Fibroblast of skin of back (primary cell): ENCODE data around the gene TFF1. TPM values are rescaled to one million over a fixed set of nuclear protein-coding genes. Genes with fewer than 3 reads are reported as not detected.
"Not testable (repeated sequence)": the region's sequence is repeated elsewhere in the genome, so short reads cannot be mapped to it uniquely, and the experiment has no call there.

Experiments used
- DNase-seq: peaks from one replicate; pipeline ENCODE4 v3.0.0-alpha.2; 2013
- polyA plus RNA-seq, 2 experiments: library from polyadenylated mRNA; unstranded; fragments of 120-200 nt; gene quantifications; one replicate each; pipeline ENCODE4 v1.2.1, GENCODE V29; 2013; ENCODE audit not compliant: insufficient read length in 2 of 2

Gene TFF1
- polyA plus RNA-seq (2013, experiment 1 of 2; ENCODE audit: insufficient read length), result not detected
- polyA plus RNA-seq (2013, experiment 2 of 2; ENCODE audit: insufficient read length), result not detected

GRCh38 chr21:42366292-42367010 is at the start of gene TFF1:
TSS of gene TFF1 (minus strand) at chr21:42366535. CDS start at chr21:42366495, 40 bp downstream.
- DNase-seq, result no peak

- peak; percentile 30 for DNase-seq
Measured at GRCh38 chr21:42414928-42415769, 48.8 kb upstream of the TFF1 start.

DNA sequence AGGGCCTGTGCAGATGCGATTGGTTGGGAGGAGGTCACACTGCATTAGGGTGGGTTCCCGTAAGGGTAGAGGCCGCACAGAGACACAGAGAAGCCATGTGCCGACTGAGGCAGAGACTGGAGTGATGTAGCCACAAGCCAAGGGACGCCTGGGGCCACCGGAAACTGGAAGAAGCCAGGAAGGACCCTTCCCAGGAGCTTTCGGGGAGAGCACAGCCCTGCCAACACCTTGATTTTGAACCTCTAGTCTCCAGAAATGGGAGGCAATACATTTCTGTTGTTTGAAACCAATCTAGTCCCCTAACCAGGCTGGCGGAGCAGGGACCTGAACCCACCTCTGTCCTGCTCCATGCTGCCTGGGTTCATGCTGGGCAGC is 48.2 kb upstream of the TFF1 start:
- DNase-seq, result no peak

- no peak for DNase-seq
Measured at GRCh38 chr21:42414066-42414465, 47.7 kb upstream of the TFF1 start.

DNA sequence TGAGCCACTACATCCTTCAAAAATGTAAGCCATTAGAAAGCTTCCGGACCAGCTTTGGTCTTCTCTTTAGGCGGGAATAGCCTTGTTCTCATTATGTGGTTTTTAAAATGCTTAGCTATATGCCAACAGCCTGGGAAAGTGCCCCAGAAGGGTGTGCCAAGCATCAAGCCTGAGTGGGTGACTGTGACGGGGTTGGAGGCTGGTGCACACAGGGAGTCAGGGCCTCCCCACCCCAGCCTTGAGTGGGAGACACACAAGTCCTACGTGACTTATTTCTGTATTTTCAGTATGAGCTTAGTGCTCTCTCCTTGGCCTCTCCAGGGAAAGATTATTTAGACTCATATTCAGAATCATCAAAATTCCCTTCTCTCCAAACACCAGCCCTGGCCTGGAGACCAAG is 47.2 kb upstream of the TFF1 start:
- no peak for DNase-seq

GRCh38 chr21:42413093-42413492 is 46.8 kb upstream of the TFF1 start:
- no peak for DNase-seq

- DNase-seq, result no peak
Measured at GRCh38 chr21:42412636-42412933, 46.2 kb upstream of the TFF1 start.

DNA sequence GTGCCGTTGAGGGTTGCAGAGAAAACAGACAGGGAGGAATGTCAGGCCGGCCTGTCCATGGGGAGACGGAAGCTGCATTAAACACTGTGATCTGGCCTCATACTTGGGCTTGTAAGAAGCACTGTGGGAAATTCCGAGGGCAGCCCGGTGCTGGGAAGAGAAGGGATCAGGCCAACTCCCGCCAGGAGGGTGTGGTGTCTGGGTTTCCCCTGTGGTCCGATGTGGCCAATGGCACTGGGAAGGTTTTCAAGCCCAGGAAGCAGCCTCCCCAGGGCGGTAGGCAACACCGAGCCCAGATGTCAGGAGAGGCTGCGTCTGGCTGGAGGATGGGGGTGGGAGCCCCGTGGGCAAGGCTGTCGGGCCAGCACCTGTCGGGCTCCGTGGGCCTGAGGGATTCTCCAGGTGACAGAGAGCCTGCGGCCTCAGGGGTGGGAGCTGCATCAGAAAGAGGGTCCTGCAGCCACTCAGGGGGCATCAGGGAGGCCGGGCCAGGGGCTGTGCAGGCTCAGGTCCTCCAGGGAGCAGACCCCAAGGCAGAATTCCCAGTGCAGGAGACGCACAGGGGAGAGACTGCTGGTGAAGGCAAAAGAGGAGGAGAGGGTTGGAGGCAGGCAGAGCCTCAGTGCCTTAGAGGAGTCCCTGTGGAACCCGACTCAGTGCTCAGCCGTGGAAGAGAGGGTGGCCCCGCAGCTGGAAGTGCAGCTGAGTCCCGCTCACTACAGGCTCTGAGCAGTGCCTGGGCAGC is 45.7 kb upstream of the TFF1 start:
- no peak for DNase-seq

- DNase-seq, result no peak
Measured at GRCh38 chr21:42411197-42411869, 45.0 kb upstream of the TFF1 start.

DNA sequence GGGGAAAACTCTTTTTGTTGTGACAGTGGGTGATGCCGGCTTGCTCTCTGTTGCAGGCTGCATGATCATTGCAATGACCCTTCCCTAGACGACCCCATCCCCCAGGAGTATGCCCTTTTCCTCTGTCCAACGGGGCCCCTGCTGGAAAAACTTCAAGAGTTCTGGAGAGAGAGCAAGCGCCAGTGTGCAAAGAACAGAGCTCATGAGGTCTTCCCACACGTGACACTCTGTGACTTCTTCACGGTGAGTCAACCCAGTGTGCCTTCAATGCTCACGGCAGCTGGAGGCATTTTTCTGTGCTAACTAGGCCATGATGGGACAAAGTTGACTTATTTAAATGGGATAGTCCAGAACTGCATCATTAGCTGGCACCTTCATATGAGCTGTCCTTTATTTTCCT is 43.0 kb upstream of the TFF1 start:
- DNase-seq, result no peak

DNA sequence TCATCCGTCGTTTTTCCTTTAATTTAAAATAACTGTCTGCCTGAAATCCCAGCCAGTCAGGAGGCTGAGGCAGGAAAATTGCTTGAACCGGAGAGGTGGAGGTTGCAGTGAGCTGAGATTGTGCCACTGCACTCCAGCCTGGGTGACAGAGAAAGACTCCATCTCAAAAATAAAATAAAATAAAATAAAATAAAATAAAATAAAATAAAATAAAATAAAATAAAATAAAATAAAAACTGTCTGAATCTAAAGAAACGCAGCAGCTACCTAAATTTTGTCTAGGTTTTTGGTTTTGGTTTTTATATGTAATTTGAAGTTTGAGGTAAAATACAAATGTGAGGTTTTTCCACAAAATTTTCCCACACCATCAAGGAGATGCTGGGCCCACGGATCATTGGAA is 42.4 kb upstream of the TFF1 start:
- DNase-seq, result not testable (repeated sequence)

- DNase-seq, result no peak
Measured at GRCh38 chr21:42407476-42407875, 41.1 kb upstream of the TFF1 start.

GRCh38 chr21:42406866-42407265 is 40.5 kb upstream of the TFF1 start:
- DNase-seq, result no peak

DNA sequence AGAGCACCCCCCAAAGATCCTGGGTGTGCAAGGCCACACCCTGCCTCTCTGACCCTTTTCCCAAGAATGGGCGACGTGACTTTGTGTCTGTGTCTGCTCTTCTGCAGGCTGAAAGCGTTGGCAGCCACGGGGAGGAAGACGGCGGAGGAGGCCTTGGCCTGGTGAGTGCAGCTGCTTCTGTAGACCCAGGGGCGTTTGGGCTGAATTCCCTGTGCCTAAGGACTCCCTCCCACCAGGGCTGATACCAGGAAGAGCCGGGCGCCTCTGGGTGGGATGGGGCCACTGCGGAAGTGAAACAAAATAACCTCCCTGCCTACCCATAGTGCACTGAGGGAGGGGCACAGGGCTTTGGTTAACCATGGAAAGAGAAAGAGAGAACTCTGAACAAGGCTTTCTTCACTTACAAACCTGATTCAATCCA is 39.9 kb upstream of the TFF1 start:
- no peak for DNase-seq

DNA sequence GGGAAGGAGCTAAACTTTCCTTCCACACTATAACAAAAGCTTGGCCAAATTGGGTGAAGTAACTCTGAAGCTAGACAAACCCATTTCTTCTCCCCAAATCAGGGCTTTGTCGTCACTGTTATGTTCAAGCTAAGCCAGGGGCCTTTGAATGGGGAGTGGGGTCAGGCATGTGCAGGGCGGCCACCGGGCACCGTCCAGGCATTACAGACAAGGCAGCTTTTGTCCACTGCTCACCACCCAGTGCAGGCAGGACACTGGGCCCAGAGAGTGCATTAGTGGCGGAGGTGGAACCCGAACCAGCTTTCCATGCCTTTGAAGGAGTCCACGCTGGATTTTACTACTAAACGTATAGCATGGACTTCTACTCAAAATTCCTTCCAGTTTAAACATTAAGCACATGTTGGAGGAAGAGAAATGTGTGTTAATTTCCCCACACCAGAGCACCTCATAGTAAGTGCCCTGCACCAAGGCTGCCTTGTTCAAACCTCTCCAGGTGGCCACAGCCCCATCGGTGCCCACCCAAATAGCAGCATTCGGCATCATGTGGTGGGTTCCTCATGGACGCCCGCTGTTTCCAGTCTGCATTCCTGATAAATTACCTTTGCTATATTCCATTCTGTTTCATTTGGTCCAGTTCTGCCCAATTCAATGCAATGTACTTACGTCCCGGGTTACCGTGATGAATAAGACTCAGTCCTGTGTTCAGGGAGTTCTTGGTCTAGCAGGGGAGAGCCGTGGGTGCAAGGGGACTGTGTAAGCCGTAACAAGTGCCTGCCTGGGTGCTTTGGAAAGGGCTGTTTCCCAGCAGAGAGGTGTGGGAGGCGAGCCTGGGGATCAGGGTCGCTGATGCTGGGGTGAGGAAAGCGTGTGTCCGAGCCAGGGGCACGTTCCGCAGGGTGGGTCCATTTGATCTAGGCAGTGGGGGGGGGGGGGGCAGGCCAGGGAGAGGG is 39.0 kb upstream of the TFF1 start:
- DNase-seq, result no peak

DNA sequence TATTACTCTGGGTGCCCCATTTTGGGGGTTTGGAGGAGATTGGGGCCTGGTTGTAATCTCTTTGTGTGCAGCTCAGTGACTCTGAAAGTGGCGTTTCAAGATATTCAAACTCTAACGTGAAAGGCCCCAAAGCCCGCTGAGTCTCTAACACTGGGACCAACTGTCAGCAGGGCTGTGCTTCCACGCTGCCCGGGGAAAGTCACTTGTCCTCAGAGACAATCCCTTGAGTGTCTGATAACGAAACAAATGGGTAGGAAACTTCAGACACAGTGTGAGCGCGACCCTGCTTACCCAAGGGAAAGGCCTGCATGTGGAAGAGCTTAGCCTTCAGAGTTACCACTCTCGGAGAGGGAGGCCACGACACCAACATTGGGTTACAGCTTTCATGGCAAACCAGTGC is 38.2 kb upstream of the TFF1 start:
- DNase-seq, result no peak

GRCh38 chr21:42403611-42404231 is 37.4 kb upstream of the TFF1 start, which contains the start of gene UBASH3A:
TSS of gene UBASH3A (plus strand) at chr21:42403902. CDS start at chr21:42403946, 44 bp downstream.
- DNase-seq, result no peak

- no peak for DNase-seq
Measured at GRCh38 chr21:42401820-42402251, 35.5 kb upstream of the TFF1 start.

DNA sequence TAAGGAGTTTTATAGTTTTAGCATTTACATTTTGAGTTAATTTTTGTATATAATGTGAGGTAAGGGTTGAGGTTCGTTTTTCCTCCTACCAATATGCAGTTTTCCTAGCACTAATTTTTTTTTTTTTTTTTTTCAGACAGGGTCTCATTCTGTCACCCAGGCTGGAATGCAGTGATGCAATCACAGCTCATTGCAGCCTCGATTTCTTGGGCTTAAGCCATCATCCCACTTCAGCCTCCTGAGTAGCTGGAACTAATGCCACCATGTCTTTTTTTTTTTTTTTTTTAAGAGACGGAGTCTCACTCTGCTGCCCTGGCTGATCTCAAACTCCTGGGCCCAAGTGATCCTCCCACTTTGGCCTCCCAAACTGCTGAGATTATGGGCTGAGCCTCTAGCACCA is 34.8 kb upstream of the TFF1 start:
- DNase-seq, result peak; percentile 39

DNA sequence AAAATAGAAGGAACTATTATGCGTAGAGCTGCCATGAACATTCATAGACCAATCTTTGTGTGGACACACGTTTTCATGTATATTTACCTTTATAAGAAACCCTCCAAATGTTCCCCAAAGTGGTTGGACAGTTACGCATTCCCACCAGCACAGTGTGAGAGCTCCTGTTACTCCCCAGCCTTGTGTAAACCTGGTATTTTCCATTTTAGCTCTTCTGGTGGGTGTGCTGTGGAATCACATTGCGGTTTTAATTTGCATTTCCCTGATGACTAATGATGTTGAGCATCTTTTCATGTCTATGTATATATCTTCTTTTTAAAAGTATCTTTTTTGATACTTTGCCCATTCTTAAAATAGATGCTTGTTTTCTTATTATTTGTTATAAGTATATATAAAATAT is 34.2 kb upstream of the TFF1 start:
- DNase-seq, result peak; percentile 29
